CMK (cell line): ENCODE data around the gene MICAL2.
A peak's percentile ranks its signal among the peaks of the same experiment; 100 is the strongest.

Source experiments
- DNase-seq: peaks from one replicate; pipeline ENCODE4 v3.0.0-alpha.2; 2010; ENCODE audit warnings: low read depth

The MICAL2 gene

DNA sequence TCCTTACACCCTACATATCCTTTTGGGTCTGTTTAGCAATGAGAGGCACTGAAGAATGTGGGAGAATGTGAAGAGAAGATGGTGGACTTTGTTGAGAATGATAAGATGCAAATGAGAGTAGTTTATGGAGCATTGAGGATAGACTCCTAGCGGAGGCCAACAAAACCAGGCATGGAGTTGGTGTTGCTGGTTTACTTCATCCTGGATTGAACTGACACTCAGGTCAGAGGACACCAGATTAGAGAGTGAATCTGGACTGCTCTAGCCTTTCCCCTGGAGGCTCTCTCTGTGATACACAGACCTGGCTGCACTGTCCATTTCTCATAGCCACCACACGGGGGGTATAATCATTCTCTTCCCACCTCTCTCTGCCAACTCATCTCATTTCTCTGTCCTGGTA, 98.7 kb downstream of the MICAL2 start:
- DNase-seq = no peak

DNA sequence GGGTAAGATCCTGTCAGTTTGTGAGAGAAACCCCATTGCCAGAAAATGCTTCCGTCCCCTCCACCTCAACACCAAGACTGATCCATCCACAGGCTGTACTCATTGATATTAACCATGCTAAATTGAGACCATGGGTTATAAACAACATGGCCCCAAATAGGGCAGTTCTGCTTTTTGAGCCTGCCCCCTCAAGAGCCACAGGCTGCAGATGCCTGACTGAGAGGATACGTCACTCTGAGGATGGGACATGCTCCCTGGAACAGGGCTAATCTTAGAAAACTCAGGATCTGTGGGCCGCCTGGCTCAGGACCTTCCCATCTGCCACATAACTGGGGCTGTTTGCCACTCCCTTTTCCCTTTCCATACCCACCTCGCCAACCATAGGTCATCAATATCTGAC, 99.8 kb downstream of the MICAL2 start:
- no peak for DNase-seq

DNA sequence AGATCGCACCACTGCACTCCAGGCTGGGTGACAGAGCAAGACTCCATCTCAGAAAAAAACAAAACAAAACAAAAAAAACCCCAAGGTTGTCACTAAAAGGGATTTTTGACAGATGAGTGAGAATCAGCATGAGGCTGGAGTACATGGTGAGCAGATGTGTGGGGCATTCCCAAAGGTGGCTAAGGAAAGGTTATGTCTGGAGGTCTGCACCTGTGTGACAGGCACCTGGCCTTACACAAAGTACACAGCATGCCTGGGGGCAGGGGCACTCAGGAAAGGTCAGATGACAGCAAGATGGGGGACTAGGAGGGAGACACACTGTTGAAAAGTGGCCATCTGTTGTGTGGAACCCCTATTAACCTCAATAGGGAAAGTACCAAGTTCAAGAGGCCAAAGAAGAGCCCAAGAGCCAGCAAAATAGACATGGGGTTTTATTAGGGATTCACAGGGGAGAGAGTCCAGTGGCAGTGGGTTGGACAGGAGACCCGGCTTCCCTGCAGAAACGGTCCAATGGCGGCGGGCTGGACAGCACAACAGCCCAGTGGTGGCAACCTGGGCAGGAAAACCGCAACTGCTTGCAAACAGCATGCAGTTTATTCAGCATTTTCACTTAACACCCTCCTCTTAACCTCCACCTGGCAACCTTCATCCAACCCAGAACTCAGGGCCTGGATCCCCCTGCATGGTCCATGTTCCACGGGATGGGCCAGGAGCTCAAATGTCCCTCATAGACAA, 101.1 kb downstream of the MICAL2 start:
- no peak for DNase-seq

DNA sequence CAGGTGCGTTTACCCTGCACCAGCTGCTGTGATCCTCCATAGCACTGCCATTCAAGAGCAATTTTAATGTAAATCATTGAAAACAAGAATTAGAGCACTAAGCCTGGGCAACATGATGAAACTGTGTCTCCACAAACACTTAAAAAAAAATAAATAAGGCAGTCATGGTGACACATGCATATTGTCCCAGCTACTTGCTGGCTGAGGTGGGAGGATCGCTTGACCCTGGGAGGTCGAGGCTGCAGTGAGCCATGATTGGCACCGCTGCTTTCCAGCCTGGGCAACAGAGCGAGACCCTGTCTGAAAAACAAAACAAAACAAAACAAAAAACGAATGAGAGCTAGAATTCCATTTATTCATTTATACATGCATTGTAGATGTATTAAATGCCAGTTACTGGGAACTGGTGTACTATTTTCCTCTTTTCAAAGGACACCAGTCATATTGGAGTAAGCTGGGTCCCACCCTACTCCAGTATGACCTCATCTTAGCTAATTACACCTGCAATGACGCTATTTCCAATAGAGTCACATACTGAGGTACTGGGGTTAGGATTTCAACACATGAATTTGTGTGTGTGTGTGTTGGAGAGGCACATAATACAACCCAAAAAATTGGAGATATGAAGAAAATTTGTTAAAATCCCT, 101.9 kb downstream of the MICAL2 start:
- DNase-seq = no peak

DNA sequence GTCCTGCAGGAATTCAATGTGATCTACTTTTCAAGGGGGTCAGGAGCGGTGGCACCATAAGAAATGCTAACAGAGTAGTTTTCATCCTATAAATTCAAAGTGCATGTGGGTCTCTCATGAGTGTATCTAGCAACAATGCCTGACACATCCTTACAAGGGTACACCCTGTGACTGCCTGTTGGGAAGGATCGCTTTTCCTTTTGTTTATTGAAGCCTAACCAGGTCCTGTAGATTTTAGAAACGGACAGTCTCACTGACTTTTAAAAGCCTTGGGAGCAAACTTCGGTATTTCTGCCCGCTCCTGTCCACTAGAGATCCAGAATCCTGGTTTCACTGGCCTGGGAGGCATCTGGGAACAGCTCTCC, 102.4 kb downstream of the MICAL2 start:
- no peak for DNase-seq

DNA sequence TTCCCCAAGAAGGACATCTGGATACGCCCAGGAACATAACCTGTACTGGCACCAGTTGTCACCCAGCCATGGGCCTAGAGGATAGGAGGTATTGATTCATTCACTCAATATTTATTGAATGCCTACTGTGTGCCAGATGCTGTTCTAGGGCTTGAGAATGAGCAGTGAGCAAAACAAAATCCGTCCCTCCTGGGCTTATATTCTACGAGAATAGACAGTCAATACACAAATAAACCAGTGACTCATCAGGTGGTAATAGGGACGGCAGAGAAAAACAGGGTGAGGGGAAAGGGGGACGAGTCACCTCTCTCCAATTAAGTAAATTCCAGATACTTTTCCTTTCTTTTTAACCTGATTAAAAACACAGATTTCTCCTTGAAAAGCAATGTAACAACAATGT, 103.5 kb downstream of the MICAL2 start:
- DNase-seq = no peak

DNA sequence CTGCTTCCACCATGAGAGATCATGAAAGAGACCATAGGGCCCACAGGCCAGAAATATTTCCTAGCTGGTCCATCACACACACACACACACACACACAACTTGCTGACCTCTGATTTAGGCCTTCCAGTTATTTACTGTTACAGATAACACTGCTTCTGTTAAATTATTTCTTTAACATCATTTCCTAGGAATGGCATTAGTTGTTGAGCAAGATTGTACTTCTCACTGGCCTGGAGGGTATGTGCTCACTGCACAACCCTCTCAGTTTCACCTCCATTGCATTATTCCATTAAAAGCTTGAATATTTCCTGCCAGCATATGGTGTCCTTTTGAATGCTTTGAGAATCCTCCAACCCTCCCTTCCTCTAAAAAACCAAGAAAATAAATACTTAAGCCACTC, 104.4 kb downstream of the MICAL2 start:
- no peak for DNase-seq

DNA sequence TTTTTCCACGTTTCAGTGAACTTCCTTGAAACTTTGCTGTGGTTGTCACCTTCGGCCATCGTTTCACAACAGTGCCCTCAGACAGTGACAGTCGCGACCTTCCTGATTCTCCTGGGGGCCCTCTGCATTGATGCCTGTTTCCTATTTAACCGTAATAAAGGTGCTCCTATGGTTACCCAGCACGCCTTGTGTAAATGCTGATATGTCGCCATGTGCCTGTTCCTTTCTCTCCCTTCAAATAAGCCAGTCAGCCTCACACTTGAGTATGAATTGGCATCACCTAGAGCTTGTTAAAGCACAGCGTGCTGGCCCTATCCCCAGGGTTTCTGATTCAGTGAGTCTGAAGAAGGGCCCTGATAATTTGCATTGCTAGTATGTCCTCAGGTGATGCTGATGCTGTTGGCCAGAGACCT, 104.8 kb downstream of the MICAL2 start:
- no peak for DNase-seq

DNA sequence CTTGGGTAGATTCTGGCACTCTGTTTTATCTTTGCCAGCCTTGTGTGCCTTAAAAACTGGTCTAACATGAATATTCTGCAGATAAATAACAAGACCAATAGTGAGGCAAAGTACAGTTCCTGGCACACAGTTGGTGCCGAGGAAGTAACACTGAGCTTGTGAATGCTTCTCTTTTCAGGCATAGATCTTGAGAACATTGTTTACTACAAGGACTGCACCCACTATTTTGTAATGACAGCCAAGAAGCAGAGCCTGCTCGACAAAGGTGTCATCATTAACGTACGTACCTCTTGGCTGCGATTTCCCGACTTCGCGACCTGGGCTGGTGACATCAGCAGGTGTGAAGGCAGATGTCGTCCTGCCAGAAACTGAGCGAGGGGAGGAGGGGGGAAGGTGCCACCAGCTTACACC, 105.7 kb downstream of the MICAL2 start:
- DNase-seq = no peak

DNA sequence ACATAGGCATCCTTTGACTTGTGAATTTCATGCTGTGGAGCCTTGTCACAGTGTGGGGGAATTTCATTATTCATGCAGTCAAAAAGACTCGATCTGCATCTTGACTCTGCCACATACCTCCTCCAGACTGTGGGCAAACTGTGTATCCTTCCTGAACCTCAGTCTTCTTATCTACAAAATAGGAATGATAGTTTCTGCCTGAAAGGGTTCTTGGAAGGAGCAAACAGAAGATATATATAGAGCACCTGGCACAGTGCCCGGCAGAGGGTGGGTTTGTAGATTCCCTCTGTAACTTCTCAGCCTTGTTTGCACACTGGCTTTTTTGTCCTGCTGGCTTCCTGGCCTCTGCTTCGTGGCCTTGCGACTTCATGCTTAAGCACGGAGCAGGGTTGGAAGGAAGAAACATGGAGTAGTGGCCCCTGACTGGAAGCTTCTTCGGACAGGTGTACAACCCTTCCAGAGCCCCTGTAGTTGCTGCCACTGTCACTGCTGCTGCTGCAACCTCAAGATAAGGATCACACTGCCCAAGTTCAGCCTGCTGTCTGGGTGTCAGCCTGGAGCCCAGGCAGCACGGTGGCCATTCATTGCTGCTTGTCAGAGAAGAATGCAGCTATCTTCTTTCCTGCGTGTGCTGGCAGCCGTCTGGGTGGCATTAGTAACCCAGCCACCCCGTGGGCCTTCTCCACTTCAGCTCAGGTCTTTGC, 106.4 kb downstream of the MICAL2 start:
- DNase-seq = no peak

DNA sequence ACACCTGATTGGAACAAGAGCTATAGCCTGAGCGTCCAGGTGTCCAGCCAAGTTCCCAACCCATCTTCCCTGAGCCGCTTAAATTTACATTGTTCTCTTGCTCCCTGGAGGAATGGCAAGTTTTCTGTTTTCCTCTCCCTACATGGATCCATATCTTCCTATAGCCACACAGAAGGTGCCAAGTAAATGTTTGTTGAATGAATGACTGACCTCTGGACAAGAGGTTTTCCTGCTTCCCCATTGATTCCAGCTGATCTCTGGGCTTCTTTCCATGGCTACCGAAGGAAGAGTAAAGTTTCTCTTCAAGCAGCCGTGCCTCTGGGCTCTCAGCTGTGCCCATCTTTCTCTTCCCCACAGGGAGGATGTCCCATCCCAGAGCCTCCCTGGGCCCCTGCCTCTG, 107.5 kb downstream of the MICAL2 start:
- DNase-seq = no peak

DNA sequence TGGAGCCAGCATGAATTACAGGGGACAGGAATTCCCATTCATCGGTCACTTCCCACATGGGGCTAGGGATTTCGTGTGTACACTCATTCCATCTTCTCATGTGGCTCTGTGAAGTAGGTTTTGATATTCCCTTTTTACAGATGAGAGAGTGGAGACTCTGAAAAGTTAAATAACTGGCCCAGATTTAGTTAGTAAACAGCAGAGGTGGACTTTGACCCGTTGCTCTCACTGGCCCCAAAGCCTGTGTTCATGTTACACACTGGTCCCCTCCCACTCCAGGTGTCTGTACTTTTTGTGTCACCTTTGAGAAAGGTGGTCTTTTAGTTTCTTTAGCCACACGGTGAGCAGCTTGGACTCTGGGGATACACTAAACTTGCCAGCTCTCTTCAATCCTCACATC, 108.5 kb downstream of the MICAL2 start:
- DNase-seq = no peak

DNA sequence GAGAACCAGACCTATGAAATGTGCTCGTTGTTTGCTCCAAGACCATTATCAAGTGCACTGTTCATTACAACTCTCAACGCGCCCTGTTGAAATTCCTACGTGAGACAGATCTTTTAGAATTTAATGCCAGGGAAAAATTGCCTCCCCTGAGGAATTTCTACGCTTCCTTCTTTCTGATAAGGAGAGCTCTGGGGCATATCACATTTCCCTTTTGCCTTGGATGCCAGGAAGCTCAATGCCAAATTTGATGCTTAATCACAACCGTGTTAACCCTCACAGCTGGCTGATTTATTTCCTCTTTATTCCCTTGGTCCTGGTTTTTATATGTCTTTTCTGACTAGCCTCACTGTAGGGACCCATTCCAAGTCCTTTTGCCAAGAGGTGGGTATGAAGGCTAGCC, 109.4 kb downstream of the MICAL2 start:
- DNase-seq = no peak

DNA sequence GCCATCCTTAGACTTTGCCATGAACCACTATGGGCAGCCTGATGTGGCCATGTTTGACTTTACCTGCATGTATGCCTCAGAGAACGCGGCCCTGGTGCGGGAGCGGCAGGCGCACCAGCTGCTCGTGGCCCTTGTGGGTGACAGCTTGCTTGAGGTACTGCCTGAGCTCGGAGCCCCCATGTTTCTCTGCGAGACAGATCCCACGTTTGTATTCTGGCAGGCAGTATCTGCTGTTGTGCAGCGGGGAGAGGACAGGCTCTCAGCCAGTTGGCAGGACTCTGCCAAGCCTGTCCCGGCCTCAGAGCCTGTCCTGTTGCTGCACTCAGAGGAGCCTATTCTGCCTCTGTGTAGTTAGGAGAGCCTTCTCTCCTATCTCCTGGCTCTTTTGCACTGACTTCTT, 109.9 kb downstream of the MICAL2 start:
- DNase-seq = no peak

DNA sequence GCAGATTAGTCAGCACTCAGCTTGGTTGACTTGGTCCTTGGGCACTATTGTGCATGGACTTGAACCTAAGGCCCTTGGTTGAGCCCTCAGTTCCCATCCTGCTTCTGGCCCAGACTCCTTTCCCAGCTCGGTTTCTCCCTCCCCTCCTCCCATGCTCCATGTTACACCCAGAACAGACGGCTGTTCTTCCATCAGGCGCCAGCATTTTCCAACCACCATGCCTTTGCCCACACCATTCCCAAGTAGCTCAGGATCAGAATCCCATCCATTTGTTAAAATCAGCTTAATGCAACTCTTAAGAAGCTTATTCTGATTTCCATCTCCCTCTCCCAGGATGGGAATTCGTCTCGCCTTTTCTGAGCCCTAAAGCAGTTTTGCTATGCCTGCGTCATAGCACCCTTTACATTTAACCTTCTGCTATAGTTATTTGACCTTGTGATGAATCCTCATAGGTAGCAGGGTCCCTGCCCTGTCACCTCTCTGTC, 110.7 kb downstream of the MICAL2 start:
- DNase-seq = no peak

DNA sequence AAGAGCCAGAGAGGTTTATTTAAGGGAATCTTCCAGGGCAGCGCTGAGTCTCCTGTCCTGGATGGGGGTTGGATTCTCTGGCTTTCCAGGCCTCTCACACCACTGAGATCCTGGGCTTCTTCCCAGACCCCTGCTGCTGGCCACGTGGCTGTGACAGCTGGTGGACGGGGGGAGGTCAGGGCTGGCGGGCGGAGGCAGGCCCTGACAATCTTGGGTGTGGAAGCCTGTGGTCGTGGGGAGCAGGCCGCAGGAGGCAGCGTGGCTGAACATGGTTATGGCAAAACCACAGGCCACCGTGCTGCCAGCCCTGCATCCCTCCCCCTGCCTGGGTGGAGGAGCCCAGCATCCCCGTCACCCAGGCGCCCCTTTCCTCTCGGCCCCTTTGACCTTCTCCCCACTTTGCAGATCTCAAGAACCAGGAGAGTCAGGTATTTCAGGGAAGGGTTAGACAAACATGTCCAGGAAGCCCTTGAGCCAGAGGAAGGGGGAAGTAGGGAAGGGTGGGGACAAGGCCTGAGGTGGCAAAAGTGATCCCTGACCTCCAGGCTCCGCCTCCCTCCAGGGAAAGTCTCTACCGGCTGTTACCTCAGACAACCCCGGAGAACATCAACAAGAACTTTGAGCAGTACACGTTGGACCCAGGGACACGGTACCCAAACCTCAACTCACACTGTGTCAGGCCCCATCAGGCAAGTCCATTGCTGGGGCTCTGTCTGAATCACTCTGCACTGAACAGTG, 111.8 kb downstream of the MICAL2 start:
- DNase-seq = peak; percentile 73

DNA sequence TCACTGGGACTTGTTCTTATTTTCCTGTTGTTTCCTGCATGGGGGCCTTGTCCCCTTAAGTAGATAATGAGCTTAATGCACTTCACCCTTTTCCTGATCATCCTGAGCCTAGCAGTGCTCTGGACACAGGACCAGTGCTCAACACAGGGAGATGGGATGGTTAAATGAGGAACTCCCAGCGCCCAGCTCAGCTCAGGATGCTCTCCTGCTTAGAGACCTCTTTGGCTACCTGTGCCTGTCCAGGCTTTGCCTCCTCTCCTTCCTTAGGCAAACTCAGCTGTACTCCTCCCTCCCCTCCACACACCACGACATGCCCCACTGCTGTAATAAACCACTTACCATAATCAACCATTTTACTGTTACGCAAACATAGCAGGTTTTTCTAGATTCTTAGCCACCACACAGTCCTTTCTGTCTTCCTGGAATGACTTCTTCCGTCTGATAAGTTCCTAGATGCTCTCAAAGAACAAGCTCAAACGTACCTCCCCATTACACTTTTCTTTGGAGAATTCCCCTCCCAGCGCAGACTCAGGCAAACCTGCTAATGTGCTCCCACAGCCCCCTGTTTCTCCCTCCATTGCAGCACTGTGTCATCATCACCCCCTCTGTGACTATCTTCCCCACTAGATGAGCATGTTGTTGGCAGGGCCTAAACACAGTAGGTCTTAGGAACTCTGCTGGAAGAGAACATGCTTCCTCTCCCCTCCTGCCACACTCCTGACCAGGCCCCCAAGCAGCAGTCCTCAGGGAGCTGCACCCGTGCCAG, 113.6 kb downstream of the MICAL2 start:
- DNase-seq = no peak

DNA sequence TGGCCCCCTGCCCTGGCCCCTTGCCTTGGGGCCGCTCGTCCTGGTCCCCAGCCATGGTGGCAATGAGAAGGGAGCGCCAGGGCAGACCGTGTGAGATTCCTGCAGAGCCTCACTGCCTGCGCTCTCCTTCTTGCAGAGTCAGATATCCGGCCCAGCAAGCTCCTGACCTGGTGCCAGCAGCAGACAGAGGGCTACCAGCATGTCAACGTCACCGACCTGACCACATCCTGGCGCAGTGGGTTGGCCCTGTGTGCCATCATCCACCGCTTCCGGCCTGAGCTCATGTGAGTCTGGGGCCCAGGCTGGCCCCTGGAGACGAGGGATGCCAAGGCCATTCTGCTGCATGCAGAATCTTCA, 114.1 kb downstream of the MICAL2 start:
- DNase-seq = peak; percentile 96

DNA sequence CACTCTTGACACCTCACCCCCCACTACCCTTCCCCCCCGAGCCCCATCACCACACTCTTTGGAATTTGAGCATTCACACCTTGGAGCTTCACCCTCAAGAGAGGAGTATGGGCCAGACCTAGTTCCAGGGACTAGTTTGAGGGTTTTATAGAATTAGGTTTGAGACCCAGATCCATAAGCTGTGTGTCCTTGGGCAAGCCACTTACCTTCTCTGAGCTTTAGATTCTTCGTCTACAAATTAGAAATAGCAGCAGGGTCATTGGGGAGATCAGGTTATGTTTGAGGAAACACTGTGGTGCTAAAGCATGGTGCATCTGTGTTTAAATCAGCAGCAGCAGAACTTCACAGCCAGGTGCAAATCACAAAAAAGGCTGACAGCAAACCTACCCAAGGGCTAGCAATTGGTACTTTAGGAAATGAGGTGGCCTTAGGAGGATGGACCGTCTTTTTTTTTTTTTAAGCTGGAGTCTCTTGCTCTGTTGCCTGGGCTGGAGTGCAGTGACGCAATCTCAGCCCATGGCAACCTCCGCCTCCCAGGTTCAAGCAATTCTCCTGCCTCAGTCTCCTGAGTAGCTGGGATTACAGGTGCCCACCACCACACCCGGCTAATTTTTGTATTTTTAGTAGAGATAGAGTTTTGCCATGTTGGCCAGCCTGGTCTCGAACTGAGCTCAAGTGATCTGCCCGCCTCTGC, 114.8 kb downstream of the MICAL2 start:
- no peak for DNase-seq

DNA sequence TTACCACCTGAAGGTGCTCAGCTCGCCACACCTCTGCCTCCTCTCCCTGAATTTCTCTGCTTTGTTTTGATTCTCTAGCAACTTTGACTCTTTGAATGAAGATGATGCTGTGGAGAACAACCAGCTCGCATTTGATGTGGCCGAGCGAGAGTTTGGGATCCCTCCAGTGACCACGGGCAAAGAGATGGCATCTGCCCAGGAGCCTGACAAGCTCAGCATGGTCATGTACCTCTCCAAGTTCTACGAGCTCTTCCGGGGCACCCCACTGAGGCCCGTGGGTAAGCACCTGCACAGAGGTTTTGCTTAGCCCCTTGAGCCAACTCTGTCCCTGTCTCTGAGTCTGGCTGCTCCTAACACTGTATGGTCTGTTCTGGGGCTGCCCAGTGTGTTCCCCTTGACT, 115.7 kb downstream of the MICAL2 start:
- DNase-seq = no peak
